AG04450 (cell line): Measurements from ENCODE around the gene ZSCAN26. TPM values are rescaled to one million over a fixed set of nuclear protein-coding genes. Genes with fewer than 3 reads are reported as not detected.
"Not testable (repeated sequence)": the region's sequence is repeated elsewhere in the genome, so short reads cannot be mapped to it uniquely, and the experiment has no call there.

Experiments
- CTCF ChIA-PET: fragments of 300-600, 350-600 bp; formaldehyde crosslinking; extraction: SDS; loops from one replicate; lab custom pipeline; 2022; ENCODE audit warnings: antibody characterized with exemption, inconsistent platforms; lab: Charles Lee
- POLR2A ChIA-PET: fragments of 350-600 bp; formaldehyde crosslinking; extraction: SDS; loops from one replicate; lab custom pipeline; 2021; ENCODE audit warnings: antibody characterized with exemption, inconsistent platforms; lab: Yijun Ruan, JAX
- DNase-seq: peaks from one replicate; pipeline ENCODE4 v3.0.0-alpha.2; 2011; ENCODE audit warnings: low read depth, low spot score
- H3K27ac ChIP-seq: one replicate; pipeline ENCODE4 v1.5.1; 2012; ENCODE audit warnings: low read depth, low read length, control low read depth
- H3K27me3 ChIP-seq: one replicate; pipeline ENCODE4 v1.6.0; 2012; ENCODE audit warnings: low read length; ENCODE audit not compliant: control insufficient read depth, insufficient read depth
- H3K4me3 ChIP-seq: 2 replicates; pipeline ENCODE4 v1.5.1; 2011; ENCODE audit warnings: mild to moderate bottlenecking, low read depth, low read length, control low read depth
- H3K9me3 ChIP-seq: 2 replicates; pipeline ENCODE4 v1.5.1; 2012; ENCODE audit warnings: low read length; ENCODE audit not compliant: control insufficient read depth, insufficient read depth
- polyA plus RNA-seq: library from polyadenylated mRNA; depleted of rRNA; stranded (reverse); fragments of >200 nt; gene quantifications from 2 replicates; pipeline ENCODE4 v1.2.3, GENCODE V29; 2011
- TF ChIP-seq, protein P1 (sequence below): IDR thresholded peaks from 2 replicates; pipeline ENCODE4 v1.5.1; 2011; ENCODE audit warnings: low read depth, low read length, control low read depth, inconsistent platforms

The ZSCAN26 gene
- polyA plus RNA-seq, 1 experiment, result 24.0 TPM

DNA sequence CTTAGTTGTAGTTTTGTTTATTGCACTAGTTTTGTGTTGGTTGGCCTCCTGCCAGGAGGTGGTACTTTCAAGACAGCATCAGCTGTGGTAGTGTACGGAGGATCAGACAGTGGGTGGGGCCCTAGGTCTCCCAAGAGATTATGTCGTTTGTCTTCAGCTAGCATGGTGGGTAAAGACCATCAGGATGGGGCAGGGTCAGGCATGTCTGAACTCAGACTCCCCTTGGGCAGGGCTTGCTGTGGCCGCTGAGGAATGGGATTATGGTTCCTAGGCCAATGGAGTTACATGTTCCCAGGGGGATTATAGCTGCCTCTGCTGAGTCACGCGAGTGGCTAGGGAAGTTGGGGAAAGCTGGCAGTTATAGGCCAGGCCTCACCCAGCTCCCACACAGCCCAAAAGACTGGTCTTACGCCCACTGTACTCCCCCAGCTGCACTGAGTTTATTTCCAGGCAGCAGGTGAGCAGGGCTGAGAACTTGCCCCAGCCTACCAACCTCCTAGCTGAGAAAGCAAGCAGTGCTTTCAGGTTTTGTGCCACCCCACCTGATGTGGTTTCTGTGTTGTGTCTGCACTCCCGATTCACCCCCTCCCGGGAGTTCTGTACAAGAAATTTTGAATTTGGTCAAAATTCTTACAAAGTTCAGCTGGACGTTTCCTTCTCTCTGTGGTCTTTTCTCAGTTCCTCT is 44.3 kb downstream of the ZSCAN26 start:
- TF ChIP-seq, protein P1, sequence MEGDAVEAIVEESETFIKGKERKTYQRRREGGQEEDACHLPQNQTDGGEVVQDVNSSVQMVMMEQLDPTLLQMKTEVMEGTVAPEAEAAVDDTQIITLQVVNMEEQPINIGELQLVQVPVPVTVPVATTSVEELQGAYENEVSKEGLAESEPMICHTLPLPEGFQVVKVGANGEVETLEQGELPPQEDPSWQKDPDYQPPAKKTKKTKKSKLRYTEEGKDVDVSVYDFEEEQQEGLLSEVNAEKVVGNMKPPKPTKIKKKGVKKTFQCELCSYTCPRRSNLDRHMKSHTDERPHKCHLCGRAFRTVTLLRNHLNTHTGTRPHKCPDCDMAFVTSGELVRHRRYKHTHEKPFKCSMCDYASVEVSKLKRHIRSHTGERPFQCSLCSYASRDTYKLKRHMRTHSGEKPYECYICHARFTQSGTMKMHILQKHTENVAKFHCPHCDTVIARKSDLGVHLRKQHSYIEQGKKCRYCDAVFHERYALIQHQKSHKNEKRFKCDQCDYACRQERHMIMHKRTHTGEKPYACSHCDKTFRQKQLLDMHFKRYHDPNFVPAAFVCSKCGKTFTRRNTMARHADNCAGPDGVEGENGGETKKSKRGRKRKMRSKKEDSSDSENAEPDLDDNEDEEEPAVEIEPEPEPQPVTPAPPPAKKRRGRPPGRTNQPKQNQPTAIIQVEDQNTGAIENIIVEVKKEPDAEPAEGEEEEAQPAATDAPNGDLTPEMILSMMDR, result no peak
- ChIA-PET POLR2A (no interaction called here), CTCF (no interaction called here)
- Histone ChIP-seq H3K27me3 (no peaks in the 10 kb centered on the region), H3K9me3 (no peaks in the 10 kb centered on the region), H3K27ac (no peak overlapping the region), H3K4me3 (no peak overlapping the region)
- DNase-seq, result no peak

DNA sequence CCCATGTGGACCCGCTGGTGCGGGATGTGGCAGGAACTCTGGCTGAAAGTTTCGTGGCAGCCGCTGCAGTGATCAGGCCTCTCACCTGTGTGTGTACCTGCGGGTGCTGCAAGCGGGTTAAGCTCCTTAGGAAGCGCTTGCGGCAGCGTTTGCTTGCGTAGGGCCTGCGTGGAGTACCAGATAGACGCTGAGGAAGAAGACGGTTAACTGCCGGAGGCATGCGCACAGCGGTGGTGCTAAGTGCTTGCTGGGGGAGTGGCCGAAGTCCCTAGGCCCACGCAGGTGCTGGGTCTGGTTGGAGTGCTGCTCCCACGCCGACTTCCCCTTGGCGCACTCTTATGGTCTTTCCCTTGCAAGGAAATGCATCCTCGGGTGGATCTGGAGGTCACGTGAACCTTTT is 46.0 kb downstream of the ZSCAN26 start:
- TF ChIP-seq, protein P1, result no peak
- POLR2A ChIA-PET, result no interaction called here
- no peaks in the 10 kb centered on the region for H3K9me3 ChIP-seq
- H3K4me3 ChIP-seq, result no peak overlapping the region
- no peak for DNase-seq
- no peaks in the 10 kb centered on the region for H3K27me3 ChIP-seq
- CTCF ChIA-PET, result no interaction called here
- no peak overlapping the region for H3K27ac ChIP-seq

DNA sequence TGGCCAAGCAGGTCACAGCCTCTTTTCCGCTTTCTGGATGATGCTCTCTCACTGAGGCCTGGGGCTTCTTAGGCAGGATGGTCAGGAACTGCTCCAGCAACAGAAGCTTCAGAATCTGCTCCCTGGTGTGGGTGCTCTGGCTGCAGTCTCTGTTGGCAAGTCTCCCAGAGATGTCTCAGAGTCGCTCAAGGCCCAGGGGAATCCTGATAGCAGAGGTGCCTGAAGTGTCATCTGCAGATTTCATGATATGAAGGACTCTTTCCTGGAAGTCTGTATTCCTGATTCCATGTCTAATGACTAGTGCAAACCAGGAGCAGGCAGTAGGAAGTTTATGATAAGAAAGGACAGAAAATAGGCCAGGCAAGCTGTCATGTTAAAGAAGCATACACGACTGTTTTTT is 48.7 kb downstream of the ZSCAN26 start:
- H3K9me3 ChIP-seq, result peaks cover 4% of the 10 kb centered on the region
- no peak overlapping the region for H3K4me3 ChIP-seq
- ChIA-PET POLR2A (no interaction called here), CTCF (no interaction called here)
- no peak overlapping the region for H3K27ac ChIP-seq
- TF ChIP-seq, protein P1, result no peak
- H3K27me3 ChIP-seq, result no peaks in the 10 kb centered on the region
- DNase-seq, result no peak

DNA sequence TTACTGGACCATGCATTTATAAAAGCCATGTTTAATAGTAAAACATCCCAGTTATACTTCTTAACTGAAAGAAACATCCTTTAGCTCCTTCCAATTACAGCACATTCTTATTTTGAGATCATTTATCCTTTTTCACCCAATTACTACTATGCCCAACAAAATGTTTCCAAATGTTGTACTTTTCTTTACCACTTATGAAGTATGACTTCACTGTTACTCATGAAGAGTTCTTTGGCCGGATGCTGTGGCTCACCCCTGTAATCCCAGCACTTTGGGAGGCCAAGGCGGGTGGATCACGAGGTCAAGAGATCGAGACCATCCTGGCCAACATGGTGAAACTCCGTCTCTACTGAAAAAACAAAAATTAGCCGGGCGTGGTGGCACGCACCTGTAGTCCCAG is 50.9 kb downstream of the ZSCAN26 start:
- DNase-seq, CTCF ChIA-PET, H3K9me3 ChIP-seq, H3K27ac ChIP-seq, H3K4me3 ChIP-seq, H3K27me3 ChIP-seq, POLR2A ChIA-PET: not testable (repeated sequence)

DNA sequence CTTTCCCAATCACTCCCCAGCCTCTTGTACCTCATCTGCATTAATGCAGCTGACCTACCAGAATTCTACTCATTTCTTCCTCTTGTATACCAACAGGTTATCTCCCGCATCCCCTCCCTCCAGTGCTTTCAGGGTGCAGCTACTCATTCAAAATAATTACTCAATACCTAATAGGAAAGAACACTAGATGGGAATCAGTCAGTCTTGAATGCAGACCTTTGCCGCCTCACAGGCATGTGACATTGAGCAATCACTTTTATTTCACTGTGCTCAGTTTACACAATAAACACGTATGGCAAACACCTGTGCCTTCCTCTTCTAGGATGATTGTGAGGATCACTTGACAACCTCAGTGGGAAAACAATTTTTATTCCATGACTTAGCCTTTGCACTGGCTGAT is 55.7 kb downstream of the ZSCAN26 start:
- Histone ChIP-seq H3K9me3 (peaks cover 14% of the 10 kb centered on the region), H3K4me3 (no peak overlapping the region), H3K27me3 (no peaks in the 10 kb centered on the region), H3K27ac (no peak overlapping the region)
- TF ChIP-seq, protein P1, result no peak
- ChIA-PET CTCF (no interaction called here), POLR2A (no interaction called here)
- no peak for DNase-seq
